Thoracic aorta (tissue), 2 donors: ENCODE data around the gene MAGI1. TPM values are rescaled to one million over a fixed set of nuclear protein-coding genes. Genes with fewer than 3 reads are reported as not detected.

Experiments
- ATAC-seq: fragments of 150-250 bp; one replicate; pipeline ENCODE4 v1.8.0; 2017; ENCODE audit warnings: low read depth; ENCODE audit not compliant: insufficient number of reproducible peaks, low FRiP score
- DNase-seq: peaks from one replicate; pipeline ENCODE4 v3.0.0-alpha.2; 2020; ENCODE audit warnings: low spot score
- H3K27ac ChIP-seq, 2 donors: fragments of 200-600 bp; sonication (generic); 1 replicate in 1 of 2; 2 replicates in 1 of 2; pipeline ENCODE4 v1.5.1; 2016; ENCODE audit warnings: mild to moderate bottlenecking in 2 of 2, moderate library complexity in 2 of 2
- H3K27me3 ChIP-seq: fragments of 200-600 bp; sonication (generic); replicated peaks from 2 replicates; pipeline ENCODE4 v1.6.0; 2016; ENCODE audit warnings: mild to moderate bottlenecking; ENCODE audit not compliant: insufficient read depth
- H3K36me3 ChIP-seq: fragments of 200-600 bp; sonication (generic); one replicate; pipeline ENCODE4 v1.5.1; 2016
- H3K4me1 ChIP-seq, 2 donors: fragments of 200-600 bp; sonication (generic); 1 replicate in 1 of 2; 2 replicates in 1 of 2; pipeline versions ENCODE4 v1.5.1 to v1.6.0; 2016; ENCODE audit warnings: low read depth in 2 of 2, mild to moderate bottlenecking in 1 of 2; ENCODE audit not compliant: control insufficient read depth in 1 of 2
- H3K4me3 ChIP-seq: fragments of 200-600 bp; sonication (generic); 2 replicates; pipeline ENCODE4 v1.5.1; 2016; ENCODE audit warnings: mild to moderate bottlenecking
- H3K9me3 ChIP-seq: fragments of 200-600 bp; sonication (generic); 2 replicates; pipeline ENCODE4 v1.5.1; 2016
- total RNA-seq, 2 donors: library from RNA; depleted of rRNA; stranded (reverse); fragments of >200 nt; gene quantifications; one replicate each; pipeline versions ENCODE4 v1.1.0 to v1.2.3, GENCODE V29; 2016
- TF ChIP-seq, protein P1 (sequence below): fragments of 200-600 bp; sonication (generic); IDR thresholded peaks from one replicate; pipeline ENCODE4 v1.5.1; 2019; ENCODE audit warnings: antibody characterized with exemption

Gene MAGI1
- total RNA-seq, 2 donors from 2014 or later, result 48.2 to 88.5 TPM

DNA sequence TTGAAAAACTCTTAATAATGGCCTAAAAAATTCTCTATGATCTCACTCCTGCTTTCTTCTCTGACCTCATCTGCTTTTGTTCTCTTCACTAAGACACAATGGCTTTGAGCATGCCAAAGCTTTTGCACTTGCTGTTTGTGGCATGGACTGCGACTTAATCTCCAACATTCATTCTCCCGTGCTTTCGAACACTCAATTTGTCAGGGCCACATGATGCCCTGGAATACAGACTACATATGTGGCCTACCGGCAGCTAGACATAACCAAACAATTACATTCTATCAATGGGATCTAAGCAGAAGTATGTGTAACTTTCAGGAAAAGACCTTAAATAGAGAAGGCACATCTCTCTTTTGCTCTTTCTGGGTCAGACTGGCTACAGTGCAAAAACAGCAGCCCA lies 506.5 kb downstream of the MAGI1 start:
- Histone ChIP-seq H3K9me3 (no peaks in the 10 kb centered on the region), H3K36me3 (no peaks in the 10 kb centered on the region), H3K4me1 (peaks cover 0 to 30% of the 10 kb centered on the region in 2 donors), H3K27ac (no peak overlapping the region), H3K4me3 (no peak overlapping the region), H3K27me3 (no peaks in the 10 kb centered on the region)
- DNase-seq (no peak), ATAC-seq (no peak)
- TF ChIP-seq, protein P1, sequence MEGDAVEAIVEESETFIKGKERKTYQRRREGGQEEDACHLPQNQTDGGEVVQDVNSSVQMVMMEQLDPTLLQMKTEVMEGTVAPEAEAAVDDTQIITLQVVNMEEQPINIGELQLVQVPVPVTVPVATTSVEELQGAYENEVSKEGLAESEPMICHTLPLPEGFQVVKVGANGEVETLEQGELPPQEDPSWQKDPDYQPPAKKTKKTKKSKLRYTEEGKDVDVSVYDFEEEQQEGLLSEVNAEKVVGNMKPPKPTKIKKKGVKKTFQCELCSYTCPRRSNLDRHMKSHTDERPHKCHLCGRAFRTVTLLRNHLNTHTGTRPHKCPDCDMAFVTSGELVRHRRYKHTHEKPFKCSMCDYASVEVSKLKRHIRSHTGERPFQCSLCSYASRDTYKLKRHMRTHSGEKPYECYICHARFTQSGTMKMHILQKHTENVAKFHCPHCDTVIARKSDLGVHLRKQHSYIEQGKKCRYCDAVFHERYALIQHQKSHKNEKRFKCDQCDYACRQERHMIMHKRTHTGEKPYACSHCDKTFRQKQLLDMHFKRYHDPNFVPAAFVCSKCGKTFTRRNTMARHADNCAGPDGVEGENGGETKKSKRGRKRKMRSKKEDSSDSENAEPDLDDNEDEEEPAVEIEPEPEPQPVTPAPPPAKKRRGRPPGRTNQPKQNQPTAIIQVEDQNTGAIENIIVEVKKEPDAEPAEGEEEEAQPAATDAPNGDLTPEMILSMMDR, result no peak

- H3K4me1 ChIP-seq, result peaks cover 0 to 30% of the 10 kb centered on the region in 2 donors
- no peaks in the 10 kb centered on the region for H3K9me3 ChIP-seq
- TF ChIP-seq, protein P1, result no peak
- ATAC-seq, result no peak
- H3K27me3 ChIP-seq, result no peaks in the 10 kb centered on the region
- H3K4me3 ChIP-seq, result no peak overlapping the region
- H3K27ac ChIP-seq, result no peak overlapping the region
- no peak for DNase-seq
- no peaks in the 10 kb centered on the region for H3K36me3 ChIP-seq
Measured at GRCh38 chr3:65531499-65531898, 507.2 kb downstream of the MAGI1 start.

- ATAC-seq, result no peak
- H3K27ac ChIP-seq, result no peak overlapping the region
- no peak overlapping the region for H3K4me3 ChIP-seq
- no peak for DNase-seq
- TF ChIP-seq, protein P1, result no peak
- no peaks in the 10 kb centered on the region for H3K36me3 ChIP-seq
- no peaks in the 10 kb centered on the region for H3K27me3 ChIP-seq
- H3K9me3 ChIP-seq, result no peaks in the 10 kb centered on the region
- H3K4me1 ChIP-seq, result peaks cover 0 to 13% of the 10 kb centered on the region in 2 donors
Measured at GRCh38 chr3:65526656-65527055, 512.1 kb downstream of the MAGI1 start.

GRCh38 chr3:65524584-65524983 lies 514.1 kb downstream of the MAGI1 start:
- Histone ChIP-seq H3K27me3 (no peaks in the 10 kb centered on the region), H3K4me3 (no peak overlapping the region), H3K4me1 (peaks cover 0 to 13% of the 10 kb centered on the region in 2 donors), H3K36me3 (no peaks in the 10 kb centered on the region), H3K27ac (no peak overlapping the region), H3K9me3 (no peaks in the 10 kb centered on the region)
- TF ChIP-seq, protein P1, result no peak
- DNase-seq, result no peak
- ATAC-seq, result no peak

DNA sequence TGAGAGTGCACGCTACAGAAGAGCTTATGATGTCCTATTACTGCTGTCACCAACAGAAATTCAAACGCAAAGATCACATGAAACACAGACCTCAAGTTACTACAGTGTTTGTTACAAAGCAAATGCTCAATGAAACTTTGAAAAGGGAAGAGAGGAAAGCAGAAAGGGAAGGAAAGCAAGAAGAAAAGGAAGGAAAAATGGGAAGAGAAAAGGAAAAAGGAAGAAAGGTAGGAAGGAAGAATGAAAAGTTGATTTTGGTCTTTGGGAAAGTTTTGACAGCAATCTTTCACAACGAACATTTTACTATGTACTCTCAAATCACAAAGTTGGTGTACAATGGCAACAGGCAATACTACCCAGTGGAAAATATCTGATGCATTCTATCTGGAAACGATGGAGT lies 514.8 kb downstream of the MAGI1 start:
- ATAC-seq (no peak), DNase-seq (no peak)
- H3K27ac ChIP-seq, result no peak overlapping the region
- no peaks in the 10 kb centered on the region for H3K27me3 ChIP-seq
- H3K9me3 ChIP-seq, result no peaks in the 10 kb centered on the region
- H3K4me1 ChIP-seq, result peaks cover 0 to 8% of the 10 kb centered on the region in 2 donors
- H3K4me3 ChIP-seq, result no peak overlapping the region
- H3K36me3 ChIP-seq, result no peaks in the 10 kb centered on the region
- TF ChIP-seq, protein P1, result no peak
